ENCODE results near the gene ITPR1.

The ITPR1 gene

GRCh38 chr3:4883011-4883410, 389.9 kb downstream of the ITPR1 start:
- no peak overlapping the region for H3K4me3 ChIP-seq (ENCODE audit: insufficient read depth, low read depth, low read length, poor library complexity, severe bottlenecking)
- H3K27ac ChIP-seq (ENCODE audit: insufficient read depth, low read length, poor library complexity, severe bottlenecking): no peak overlapping the region
- no peaks in the 10 kb centered on the region for H3K36me3 ChIP-seq (ENCODE audit: control insufficient read depth, insufficient read depth, low read length)
- DNase-seq: no peak
- H3K9me3 ChIP-seq (ENCODE audit: control insufficient read depth, low read length): no peaks in the 10 kb centered on the region
- no peaks in the 10 kb centered on the region for H3K4me1 ChIP-seq (ENCODE audit: control insufficient read depth, insufficient read depth, low read length, poor library complexity, severe bottlenecking)
- no peaks in the 10 kb centered on the region for H3K27me3 ChIP-seq (replicated peaks; ENCODE audit: control insufficient read depth, insufficient read depth, low read length, poor library complexity, severe bottlenecking)

DNA sequence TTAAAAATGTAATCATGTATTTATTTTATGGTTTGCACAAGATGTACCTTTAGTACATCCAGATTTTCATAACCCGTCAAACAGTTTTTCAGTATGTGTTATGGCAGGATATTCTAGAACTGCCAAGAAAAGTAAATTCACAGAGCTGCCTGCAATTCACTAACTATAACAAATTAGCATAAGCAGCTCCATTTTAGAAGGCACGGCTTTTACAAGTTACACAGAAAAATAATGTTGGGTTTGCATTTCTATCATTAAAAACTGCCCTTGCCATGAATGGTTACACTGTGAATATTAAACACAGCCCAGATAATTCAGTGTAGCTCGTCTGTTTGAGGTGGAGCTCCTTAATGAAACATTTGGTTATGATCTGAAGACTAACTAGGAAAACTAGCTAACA, 391.7 kb downstream of the ITPR1 start:
- H3K36me3 ChIP-seq (ENCODE audit: control insufficient read depth, insufficient read depth, low read length): no peaks in the 10 kb centered on the region
- H3K4me3 ChIP-seq (ENCODE audit: insufficient read depth, low read depth, low read length, poor library complexity, severe bottlenecking): no peak overlapping the region
- H3K27ac ChIP-seq (ENCODE audit: insufficient read depth, low read length, poor library complexity, severe bottlenecking): no peak overlapping the region
- no peaks in the 10 kb centered on the region for H3K27me3 ChIP-seq (replicated peaks; ENCODE audit: control insufficient read depth, insufficient read depth, low read length, poor library complexity, severe bottlenecking)
- no peaks in the 10 kb centered on the region for H3K9me3 ChIP-seq (ENCODE audit: control insufficient read depth, low read length)
- peaks cover 15% of the 10 kb centered on the region for H3K4me1 ChIP-seq (ENCODE audit: control insufficient read depth, insufficient read depth, low read length, poor library complexity, severe bottlenecking)
- DNase-seq: no peak

- Histone ChIP-seq H3K9me3 (ENCODE audit: control insufficient read depth, low read length) (no peaks in the 10 kb centered on the region), H3K27me3 (replicated peaks; ENCODE audit: control insufficient read depth, insufficient read depth, low read length, poor library complexity, severe bottlenecking) (no peaks in the 10 kb centered on the region), H3K36me3 (ENCODE audit: control insufficient read depth, insufficient read depth, low read length) (no peaks in the 10 kb centered on the region), H3K27ac (ENCODE audit: insufficient read depth, low read length, poor library complexity, severe bottlenecking) (no peak overlapping the region), H3K4me3 (ENCODE audit: insufficient read depth, low read depth, low read length, poor library complexity, severe bottlenecking) (no peak overlapping the region), H3K4me1 (ENCODE audit: control insufficient read depth, insufficient read depth, low read length, poor library complexity, severe bottlenecking) (peaks cover 15% of the 10 kb centered on the region)
- no peak for DNase-seq
Observed at GRCh38 chr3:4885316-4885715, 392.2 kb downstream of the ITPR1 start.

GRCh38 chr3:4886448-4886847, 393.3 kb downstream of the ITPR1 start:
- no peaks in the 10 kb centered on the region for H3K27me3 ChIP-seq (replicated peaks; ENCODE audit: control insufficient read depth, insufficient read depth, low read length, poor library complexity, severe bottlenecking)

DNA sequence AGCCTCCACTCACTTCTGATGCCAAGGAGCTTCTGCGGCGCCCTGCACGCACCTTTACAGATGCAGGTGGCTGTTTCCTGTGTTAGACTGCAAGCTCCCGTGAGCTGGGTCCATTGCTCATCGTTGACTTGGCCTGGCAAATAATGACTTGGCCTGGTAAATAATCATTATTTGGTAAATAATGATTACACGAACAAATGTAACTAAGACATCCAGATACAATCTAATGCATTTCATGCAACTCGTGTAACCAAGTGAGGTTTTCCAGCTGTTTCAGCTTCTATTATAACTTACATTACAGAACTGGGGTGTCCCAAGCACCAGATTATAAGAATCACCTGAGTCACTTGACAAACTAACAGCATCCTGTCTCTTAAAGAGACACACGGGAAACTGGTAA, 394.0 kb downstream of the ITPR1 start:
- H3K9me3 ChIP-seq (ENCODE audit: control insufficient read depth, low read length): no peaks in the 10 kb centered on the region
- H3K4me1 ChIP-seq (ENCODE audit: control insufficient read depth, insufficient read depth, low read length, poor library complexity, severe bottlenecking): peaks cover 15% of the 10 kb centered on the region
- H3K36me3 ChIP-seq (ENCODE audit: control insufficient read depth, insufficient read depth, low read length): no peaks in the 10 kb centered on the region
- no peaks in the 10 kb centered on the region for H3K27me3 ChIP-seq (replicated peaks; ENCODE audit: control insufficient read depth, insufficient read depth, low read length, poor library complexity, severe bottlenecking)
- H3K4me3 ChIP-seq (ENCODE audit: insufficient read depth, low read depth, low read length, poor library complexity, severe bottlenecking): no peak overlapping the region
- no peak overlapping the region for H3K27ac ChIP-seq (ENCODE audit: insufficient read depth, low read length, poor library complexity, severe bottlenecking)
- no peak for DNase-seq

More at GRCh38 chr3:4886448-4886847, 393.3 kb downstream of the ITPR1 start:
- Histone ChIP-seq H3K4me1 (ENCODE audit: control insufficient read depth, insufficient read depth, low read length, poor library complexity, severe bottlenecking) (peaks cover 15% of the 10 kb centered on the region), H3K27ac (ENCODE audit: insufficient read depth, low read length, poor library complexity, severe bottlenecking) (no peak overlapping the region), H3K9me3 (ENCODE audit: control insufficient read depth, low read length) (no peaks in the 10 kb centered on the region), H3K4me3 (ENCODE audit: insufficient read depth, low read depth, low read length, poor library complexity, severe bottlenecking) (no peak overlapping the region), H3K36me3 (ENCODE audit: control insufficient read depth, insufficient read depth, low read length) (no peaks in the 10 kb centered on the region)
- no peak for DNase-seq

- DNase-seq: no peak
Observed at GRCh38 chr3:4888913-4889846, 396.0 kb downstream of the ITPR1 start.

GRCh38 chr3:4889896-4890295, 396.7 kb downstream of the ITPR1 start:
- H3K4me3 ChIP-seq (ENCODE audit: insufficient read depth, low read depth, low read length, poor library complexity, severe bottlenecking): no peak overlapping the region
- no peaks in the 10 kb centered on the region for H3K36me3 ChIP-seq (ENCODE audit: control insufficient read depth, insufficient read depth, low read length)
- no peak for DNase-seq
- no peaks in the 10 kb centered on the region for H3K27me3 ChIP-seq (replicated peaks; ENCODE audit: control insufficient read depth, insufficient read depth, low read length, poor library complexity, severe bottlenecking)
- H3K4me1 ChIP-seq (ENCODE audit: control insufficient read depth, insufficient read depth, low read length, poor library complexity, severe bottlenecking): peaks cover 15% of the 10 kb centered on the region
- H3K27ac ChIP-seq (ENCODE audit: insufficient read depth, low read length, poor library complexity, severe bottlenecking): no peak overlapping the region
- no peaks in the 10 kb centered on the region for H3K9me3 ChIP-seq (ENCODE audit: control insufficient read depth, low read length)

More at GRCh38 chr3:4888913-4889846, 396.0 kb downstream of the ITPR1 start:
- H3K27me3 ChIP-seq (replicated peaks; ENCODE audit: control insufficient read depth, insufficient read depth, low read length, poor library complexity, severe bottlenecking): no peaks in the 10 kb centered on the region
- H3K4me3 ChIP-seq (ENCODE audit: insufficient read depth, low read depth, low read length, poor library complexity, severe bottlenecking): no peak overlapping the region
- no peaks in the 10 kb centered on the region for H3K9me3 ChIP-seq (ENCODE audit: control insufficient read depth, low read length)
- no peaks in the 10 kb centered on the region for H3K36me3 ChIP-seq (ENCODE audit: control insufficient read depth, insufficient read depth, low read length)
- H3K27ac ChIP-seq (ENCODE audit: insufficient read depth, low read length, poor library complexity, severe bottlenecking): peak overlapping the region; percentile 7
- H3K4me1 ChIP-seq (ENCODE audit: control insufficient read depth, insufficient read depth, low read length, poor library complexity, severe bottlenecking): peaks cover 15% of the 10 kb centered on the region

GRCh38 chr3:4894891-4895530, 401.9 kb downstream of the ITPR1 start:
- no peaks in the 10 kb centered on the region for H3K9me3 ChIP-seq (ENCODE audit: control insufficient read depth, low read length)
- peaks cover 8% of the 10 kb centered on the region for H3K4me1 ChIP-seq (ENCODE audit: control insufficient read depth, insufficient read depth, low read length, poor library complexity, severe bottlenecking)
- no peaks in the 10 kb centered on the region for H3K27me3 ChIP-seq (replicated peaks; ENCODE audit: control insufficient read depth, insufficient read depth, low read length, poor library complexity, severe bottlenecking)
- H3K27ac ChIP-seq (ENCODE audit: insufficient read depth, low read length, poor library complexity, severe bottlenecking): no peak overlapping the region
- H3K36me3 ChIP-seq (ENCODE audit: control insufficient read depth, insufficient read depth, low read length): no peaks in the 10 kb centered on the region
- H3K4me3 ChIP-seq (ENCODE audit: insufficient read depth, low read depth, low read length, poor library complexity, severe bottlenecking): no peak overlapping the region
- no peak for DNase-seq

- Histone ChIP-seq H3K27me3 (replicated peaks; ENCODE audit: control insufficient read depth, insufficient read depth, low read length, poor library complexity, severe bottlenecking) (no peaks in the 10 kb centered on the region), H3K9me3 (ENCODE audit: control insufficient read depth, low read length) (no peaks in the 10 kb centered on the region), H3K36me3 (ENCODE audit: control insufficient read depth, insufficient read depth, low read length) (no peaks in the 10 kb centered on the region), H3K4me3 (ENCODE audit: insufficient read depth, low read depth, low read length, poor library complexity, severe bottlenecking) (no peak overlapping the region), H3K4me1 (ENCODE audit: control insufficient read depth, insufficient read depth, low read length, poor library complexity, severe bottlenecking) (peaks cover 8% of the 10 kb centered on the region), H3K27ac (ENCODE audit: insufficient read depth, low read length, poor library complexity, severe bottlenecking) (no peak overlapping the region)
- no peak for DNase-seq
Observed at GRCh38 chr3:4895838-4896237, 402.7 kb downstream of the ITPR1 start.

Measured in effector memory CD4-positive, alpha-beta T cell (primary cell).